Nephron progenitor cell (in vitro differentiated cells): ENCODE data around the gene GYG1.

Source experiments
- DNase-seq: peaks from one replicate; pipeline ENCODE4 v3.0.0; 2021
- H3K27ac Mint-ChIP-seq: 2 replicates; pipeline ENCODE4 v1.8.0; 2021; ENCODE audit warnings: mild to moderate bottlenecking, moderate library complexity, mixed read lengths
- H3K27me3 Mint-ChIP-seq: 2 replicates; pipeline ENCODE4 v1.8.0; 2021; ENCODE audit warnings: mild to moderate bottlenecking, low read depth, mixed read lengths; ENCODE audit not compliant: poor library complexity
- H3K36me3 Mint-ChIP-seq: 2 replicates; pipeline ENCODE4 v1.8.0; 2021; ENCODE audit warnings: low read depth, mixed read lengths
- H3K4me1 Mint-ChIP-seq: 2 replicates; pipeline ENCODE4 v1.8.0; 2021; ENCODE audit warnings: mixed read lengths
- H3K4me3 Mint-ChIP-seq: 2 replicates; pipeline ENCODE4 v1.8.0; 2021; ENCODE audit warnings: mild to moderate bottlenecking, moderate library complexity, mixed read lengths
- H3K9me3 Mint-ChIP-seq: 2 replicates; pipeline ENCODE4 v1.8.0; 2021; ENCODE audit warnings: mild to moderate bottlenecking, moderate library complexity, mixed read lengths
- TF ChIP-seq, protein P1 (sequence below): fragments of 200-600 bp; sonication (generic); IDR thresholded peaks from 2 replicates; pipeline ENCODE4 v1.5.0; 2021; ENCODE audit warnings: antibody characterized with exemption

Gene GYG1

DNA sequence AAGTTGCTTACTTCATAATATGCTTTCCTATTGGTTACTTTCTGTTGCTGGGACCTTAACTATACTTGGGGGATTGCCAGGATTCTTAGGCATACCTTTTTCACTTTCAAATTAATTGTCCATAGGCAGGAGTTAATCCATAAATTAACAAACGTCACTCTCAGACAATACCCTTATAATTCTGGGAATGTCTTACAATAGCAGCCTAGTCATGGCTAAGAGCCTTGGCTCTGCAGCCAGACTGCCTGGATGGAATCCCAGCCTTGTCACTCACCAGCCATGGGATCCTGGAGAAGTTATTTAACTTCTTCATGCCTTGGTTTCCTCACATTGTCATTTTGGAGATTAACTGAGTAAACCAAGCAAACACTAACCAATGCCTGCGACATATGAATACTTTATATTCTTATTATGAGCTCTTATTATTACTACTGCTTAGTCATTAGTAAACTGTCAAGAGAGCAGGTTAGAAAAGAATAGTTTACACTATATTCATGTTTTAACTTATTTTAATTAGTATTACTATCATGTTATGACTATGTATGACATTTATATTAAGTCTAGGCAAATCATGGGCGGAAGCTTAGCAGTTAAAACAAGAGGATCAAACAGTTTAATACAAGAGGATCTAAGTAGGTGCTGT is 29.0 kb downstream of the GYG1 start:
- H3K27me3 Mint-ChIP-seq, result no peaks in the 10 kb centered on the region
- no peak overlapping the region for H3K27ac Mint-ChIP-seq
- no peaks in the 10 kb centered on the region for H3K4me1 Mint-ChIP-seq
- no peak overlapping the region for H3K4me3 Mint-ChIP-seq
- peaks cover 36% of the 10 kb centered on the region for H3K36me3 Mint-ChIP-seq
- peaks cover 18% of the 10 kb centered on the region for H3K9me3 Mint-ChIP-seq
- no peak for DNase-seq
- TF ChIP-seq, protein P1, sequence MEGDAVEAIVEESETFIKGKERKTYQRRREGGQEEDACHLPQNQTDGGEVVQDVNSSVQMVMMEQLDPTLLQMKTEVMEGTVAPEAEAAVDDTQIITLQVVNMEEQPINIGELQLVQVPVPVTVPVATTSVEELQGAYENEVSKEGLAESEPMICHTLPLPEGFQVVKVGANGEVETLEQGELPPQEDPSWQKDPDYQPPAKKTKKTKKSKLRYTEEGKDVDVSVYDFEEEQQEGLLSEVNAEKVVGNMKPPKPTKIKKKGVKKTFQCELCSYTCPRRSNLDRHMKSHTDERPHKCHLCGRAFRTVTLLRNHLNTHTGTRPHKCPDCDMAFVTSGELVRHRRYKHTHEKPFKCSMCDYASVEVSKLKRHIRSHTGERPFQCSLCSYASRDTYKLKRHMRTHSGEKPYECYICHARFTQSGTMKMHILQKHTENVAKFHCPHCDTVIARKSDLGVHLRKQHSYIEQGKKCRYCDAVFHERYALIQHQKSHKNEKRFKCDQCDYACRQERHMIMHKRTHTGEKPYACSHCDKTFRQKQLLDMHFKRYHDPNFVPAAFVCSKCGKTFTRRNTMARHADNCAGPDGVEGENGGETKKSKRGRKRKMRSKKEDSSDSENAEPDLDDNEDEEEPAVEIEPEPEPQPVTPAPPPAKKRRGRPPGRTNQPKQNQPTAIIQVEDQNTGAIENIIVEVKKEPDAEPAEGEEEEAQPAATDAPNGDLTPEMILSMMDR, result no peak

DNA sequence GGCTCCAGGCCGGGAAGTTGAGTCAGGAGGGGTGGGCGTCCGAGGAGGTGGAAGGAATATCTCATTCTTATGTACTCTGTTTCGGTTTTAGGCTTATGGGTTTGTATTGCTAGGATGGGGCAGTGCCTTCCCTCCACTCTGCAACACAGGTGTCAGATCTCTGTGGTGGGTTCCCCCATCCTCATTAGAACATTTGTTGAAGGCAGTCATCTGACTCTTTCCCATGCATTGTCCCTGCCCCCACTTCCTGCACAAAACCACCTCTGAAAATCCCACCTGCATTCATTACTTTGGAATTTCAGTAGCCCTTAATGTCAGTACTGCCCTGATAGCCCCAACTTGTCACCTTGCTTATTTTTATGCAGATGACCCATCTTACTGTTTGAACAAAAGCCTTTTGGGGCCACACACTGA is 29.5 kb downstream of the GYG1 start:
- Mint-ChIP-seq H3K27ac (no peak overlapping the region), H3K9me3 (peaks cover 22% of the 10 kb centered on the region), H3K27me3 (no peaks in the 10 kb centered on the region), H3K4me1 (no peaks in the 10 kb centered on the region), H3K36me3 (peaks cover 38% of the 10 kb centered on the region), H3K4me3 (no peak overlapping the region)
- DNase-seq, result no peak
- TF ChIP-seq, protein P1, result no peak

DNA sequence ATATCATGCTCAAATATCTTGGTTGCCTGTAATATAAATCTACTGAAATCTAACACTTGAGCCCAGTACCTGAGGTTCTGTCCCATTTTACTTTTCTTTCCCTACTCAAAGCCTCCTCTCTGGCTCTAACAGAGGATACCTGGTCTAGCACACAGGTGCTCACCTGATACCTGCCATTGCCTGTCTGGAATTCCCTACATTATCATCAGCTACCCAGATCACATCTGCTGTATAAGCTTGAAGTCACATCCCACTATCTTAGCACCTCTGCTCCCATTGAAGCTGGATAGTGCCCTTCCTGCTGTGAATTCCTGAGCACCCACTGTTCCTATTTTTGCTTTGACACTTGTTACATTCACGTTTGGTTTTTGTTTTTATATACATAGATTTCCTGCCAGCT is 30.5 kb downstream of the GYG1 start:
- Mint-ChIP-seq H3K36me3 (peaks cover 43% of the 10 kb centered on the region), H3K4me3 (no peak overlapping the region), H3K27me3 (no peaks in the 10 kb centered on the region), H3K9me3 (peaks cover 30% of the 10 kb centered on the region), H3K4me1 (no peaks in the 10 kb centered on the region), H3K27ac (no peak overlapping the region)
- TF ChIP-seq, protein P1, result no peak
- DNase-seq, result no peak

DNA sequence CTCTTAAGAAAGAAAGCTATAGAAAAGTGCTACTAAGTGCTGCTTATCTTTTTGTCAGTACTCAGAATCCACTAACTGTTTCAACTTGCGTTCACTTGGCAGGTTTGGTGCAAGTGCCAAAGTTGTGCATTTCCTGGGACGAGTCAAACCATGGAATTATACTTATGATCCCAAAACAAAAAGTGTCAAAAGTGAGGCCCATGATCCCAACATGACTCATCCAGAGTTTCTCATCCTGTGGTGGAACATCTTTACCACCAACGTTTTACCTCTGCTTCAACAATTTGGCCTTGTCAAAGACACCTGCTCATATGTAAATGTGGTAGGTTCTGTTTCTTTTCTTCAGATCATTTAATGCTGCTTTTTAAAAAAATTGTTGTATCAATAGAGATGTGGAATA is 32.6 kb downstream of the GYG1 start:
- Mint-ChIP-seq H3K27ac (no peak overlapping the region), H3K4me1 (no peaks in the 10 kb centered on the region), H3K9me3 (peaks cover 30% of the 10 kb centered on the region), H3K27me3 (no peaks in the 10 kb centered on the region), H3K36me3 (peaks cover 61% of the 10 kb centered on the region), H3K4me3 (no peak overlapping the region)
- DNase-seq, result no peak
- TF ChIP-seq, protein P1, result no peak

- DNase-seq, result no peak
- H3K36me3 Mint-ChIP-seq, result peaks cover 81% of the 10 kb centered on the region
- no peak overlapping the region for H3K4me3 Mint-ChIP-seq
- H3K27ac Mint-ChIP-seq, result peak overlapping the region; percentile 81
- H3K9me3 Mint-ChIP-seq, result peaks cover 30% of the 10 kb centered on the region
- H3K4me1 Mint-ChIP-seq, result no peaks in the 10 kb centered on the region
- TF ChIP-seq, protein P1, result no peak
- no peaks in the 10 kb centered on the region for H3K27me3 Mint-ChIP-seq
These were observed 35.4 kb downstream of the GYG1 start for GRCh38 chr3:149026718-149027117.

- no peak for DNase-seq
- Mint-ChIP-seq H3K4me3 (no peak overlapping the region), H3K4me1 (no peaks in the 10 kb centered on the region), H3K27me3 (no peaks in the 10 kb centered on the region), H3K36me3 (peaks cover 88% of the 10 kb centered on the region), H3K27ac (no peak overlapping the region), H3K9me3 (peaks cover 6% of the 10 kb centered on the region)
- TF ChIP-seq, protein P1, result no peak
These were observed 39.8 kb downstream of the GYG1 start for GRCh38 chr3:149031096-149031495.
